Measurements from ENCODE around the gene BTF3.
A peak's percentile ranks its signal among the peaks of the same experiment; 100 is the strongest.
"Not testable (repeated sequence)": the region's sequence is repeated elsewhere in the genome, so short reads cannot be mapped to it uniquely, and the experiment has no call there.

The BTF3 gene

DNA sequence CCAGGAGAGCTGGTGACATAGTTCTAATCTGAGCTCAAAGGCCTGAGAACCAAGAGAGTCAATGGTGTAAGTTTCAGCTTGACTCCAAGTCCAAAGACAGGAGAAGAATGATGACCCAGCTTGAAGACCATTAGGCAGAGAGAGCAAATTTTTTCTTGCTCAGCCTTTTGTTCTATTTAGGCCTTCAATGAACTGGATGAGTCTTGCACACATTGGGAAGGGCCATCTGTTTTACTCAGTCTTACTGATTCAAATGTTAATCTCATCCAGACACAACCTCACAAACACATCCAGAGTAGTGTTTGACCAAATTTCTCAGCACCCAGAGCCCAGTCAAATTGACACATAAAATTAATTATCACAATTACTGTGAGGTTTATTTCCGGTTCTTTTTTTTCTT is 7.1 kb upstream of the BTF3 start:
- DNase-seq (no peak), ATAC-seq (replicated peaks) (no peak)
- Mint-ChIP-seq H3K9me3 (no peaks in the 10 kb centered on the region), H3K4me1 (ENCODE audit: low read depth in 2 of 2) (no peaks in the 10 kb centered on the region), H3K27ac (no peak overlapping the region), H3K36me3 (ENCODE audit: insufficient read depth) (no peaks in the 10 kb centered on the region), H3K27me3 (peaks cover 37 to 38% of the 10 kb centered on the region in 2 donors), H3K4me3 (no peak overlapping the region)

DNA sequence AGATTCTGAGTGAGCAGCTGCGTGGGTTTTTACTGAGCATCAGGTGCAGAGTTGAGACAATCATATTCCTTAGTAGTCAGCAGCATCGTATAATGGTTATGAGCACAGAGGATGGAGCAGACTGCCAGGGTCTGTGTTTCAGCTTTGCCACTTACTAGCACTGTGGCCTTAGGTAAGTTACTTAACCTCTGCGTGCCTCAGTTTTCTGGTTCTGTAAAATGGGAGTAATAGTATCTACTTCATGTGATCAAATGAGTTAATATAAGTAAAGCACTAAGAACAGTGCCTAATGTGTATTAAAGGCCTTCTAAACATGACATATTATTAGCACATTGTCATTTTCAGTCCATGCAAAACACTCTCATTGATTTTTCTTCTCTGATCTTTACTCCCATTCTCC is 4.8 kb upstream of the BTF3 start:
- ATAC-seq (replicated peaks) (no peak), DNase-seq (no peak)
- peaks cover 18 to 26% of the 10 kb centered on the region in 2 donors for H3K27me3 Mint-ChIP-seq
- H3K27ac Mint-ChIP-seq = no peak overlapping the region
- H3K36me3 Mint-ChIP-seq (ENCODE audit: insufficient read depth) = peaks cover 7% of the 10 kb centered on the region
- peaks cover 5 to 8% of the 10 kb centered on the region in 2 donors for H3K4me1 Mint-ChIP-seq (ENCODE audit: low read depth in 2 of 2)
- no peaks in the 10 kb centered on the region for H3K9me3 Mint-ChIP-seq
- no peak overlapping the region for H3K4me3 Mint-ChIP-seq

- Mint-ChIP-seq H3K27me3 (peaks cover 18 to 26% of the 10 kb centered on the region in 2 donors), H3K36me3 (ENCODE audit: insufficient read depth) (peaks cover 7% of the 10 kb centered on the region), H3K4me3 (no peak overlapping the region), H3K4me1 (ENCODE audit: low read depth in 2 of 2) (peaks cover 12 to 13% of the 10 kb centered on the region in 2 donors), H3K27ac (no peak overlapping the region), H3K9me3 (no peaks in the 10 kb centered on the region)
- ATAC-seq (replicated peaks) (no peak), DNase-seq (no peak)
Measured at GRCh38 chr5:73494721-73495120, 3.5 kb upstream of the BTF3 start.

GRCh38 chr5:73495772-73496335 is 2.4 kb upstream of the BTF3 start:
- peaks cover 17 to 22% of the 10 kb centered on the region in 2 donors for H3K4me1 Mint-ChIP-seq (ENCODE audit: low read depth in 2 of 2)
- no peak for ATAC-seq (replicated peaks)

GRCh38 chr5:73496984-73497457 is 1.2 kb upstream of the BTF3 start:
- Mint-ChIP-seq H3K27me3 (peaks cover 18 to 25% of the 10 kb centered on the region in 2 donors), H3K4me3 (peak overlapping the region in 1 of 2 donors; percentile 97), H3K36me3 (ENCODE audit: insufficient read depth) (peaks cover 23% of the 10 kb centered on the region), H3K9me3 (no peaks in the 10 kb centered on the region), H3K4me1 (ENCODE audit: low read depth in 2 of 2) (peaks cover 24 to 29% of the 10 kb centered on the region in 2 donors), H3K27ac (peak overlapping the region in 1 of 2 donors; percentile 100)
- no peak for DNase-seq
- ATAC-seq (replicated peaks) = no peak

More at GRCh38 chr5:73495772-73496335, 2.4 kb upstream of the BTF3 start:
- no peaks in the 10 kb centered on the region for H3K9me3 Mint-ChIP-seq
- H3K4me3 Mint-ChIP-seq = no peak overlapping the region
- H3K27ac Mint-ChIP-seq = no peak overlapping the region
- DNase-seq = no peak
- peaks cover 18 to 26% of the 10 kb centered on the region in 2 donors for H3K27me3 Mint-ChIP-seq
- peaks cover 13% of the 10 kb centered on the region for H3K36me3 Mint-ChIP-seq (ENCODE audit: insufficient read depth)

GRCh38 chr5:73497497-73498056 is 665 bp upstream of the BTF3 start:
- H3K4me3 Mint-ChIP-seq = peak overlapping the region; percentile 96 to 97
- H3K4me1 Mint-ChIP-seq (ENCODE audit: low read depth in 2 of 2) = peaks cover 26 to 34% of the 10 kb centered on the region in 2 donors
- H3K27me3 Mint-ChIP-seq = peaks cover 15 to 20% of the 10 kb centered on the region in 2 donors
- H3K9me3 Mint-ChIP-seq = no peaks in the 10 kb centered on the region
- peak overlapping the region; percentile 100 for H3K27ac Mint-ChIP-seq
- H3K36me3 Mint-ChIP-seq (ENCODE audit: insufficient read depth) = peaks cover 29% of the 10 kb centered on the region
- ATAC-seq (replicated peaks) (no peak), DNase-seq (no peak)

DNA sequence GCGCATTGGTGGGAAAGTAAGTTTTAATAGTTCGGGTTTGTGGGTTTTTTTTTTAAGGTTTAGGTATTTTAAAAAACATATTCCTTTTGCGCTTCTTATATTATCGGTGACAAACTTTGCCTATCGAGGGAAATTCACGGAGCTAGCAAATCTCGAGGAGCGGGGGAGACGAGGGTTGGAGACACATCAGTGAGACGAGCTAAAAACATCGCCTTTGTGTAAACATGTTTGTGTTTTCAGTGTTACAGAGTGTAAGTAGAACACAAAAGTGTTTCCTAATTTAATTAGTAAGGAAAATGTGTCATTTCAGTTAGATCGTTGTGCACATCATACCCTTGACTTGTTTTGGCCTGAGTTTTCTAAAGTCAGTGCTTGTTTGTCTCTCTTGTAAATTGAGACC is 945 bp downstream of the BTF3 start:
- H3K36me3 Mint-ChIP-seq (ENCODE audit: insufficient read depth) = peaks cover 45% of the 10 kb centered on the region

DNA sequence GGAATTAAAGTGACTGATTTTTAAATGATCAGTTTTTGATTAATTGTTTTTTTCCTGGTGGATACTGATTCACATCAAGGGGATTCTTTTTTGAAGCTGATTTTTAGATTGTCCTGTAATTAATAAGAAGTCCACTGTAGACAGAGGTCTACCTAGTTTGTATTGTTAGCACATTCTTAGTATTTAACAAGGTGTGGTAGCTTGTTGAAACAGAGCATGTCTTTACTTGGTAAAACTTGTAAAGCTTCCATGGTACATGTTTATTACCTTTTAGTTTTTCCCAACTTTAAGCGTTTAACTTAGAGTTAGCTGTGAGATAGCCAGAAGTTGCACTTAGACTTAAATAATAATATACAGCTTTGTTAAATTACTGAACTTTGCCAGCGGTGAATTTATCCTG is 1.5 kb downstream of the BTF3 start:
- H3K27ac Mint-ChIP-seq = peak overlapping the region; percentile 100
- no peaks in the 10 kb centered on the region for H3K9me3 Mint-ChIP-seq
- H3K4me3 Mint-ChIP-seq = peak overlapping the region; percentile 96 to 97
- peaks cover 51% of the 10 kb centered on the region for H3K36me3 Mint-ChIP-seq (ENCODE audit: insufficient read depth)
- H3K27me3 Mint-ChIP-seq = no peaks in the 10 kb centered on the region
- ATAC-seq (replicated peaks) (no peak), DNase-seq (no peak)
- H3K4me1 Mint-ChIP-seq (ENCODE audit: low read depth in 2 of 2) = peaks cover 26 to 34% of the 10 kb centered on the region in 2 donors

More for the DNA sequence above, 945 bp downstream of the BTF3 start:
- Mint-ChIP-seq H3K27me3 (peaks cover 3 to 4% of the 10 kb centered on the region in 2 donors), H3K4me1 (ENCODE audit: low read depth in 2 of 2) (peaks cover 26 to 34% of the 10 kb centered on the region in 2 donors), H3K4me3 (peak overlapping the region; percentile 96 to 97), H3K9me3 (no peaks in the 10 kb centered on the region), H3K27ac (peak overlapping the region; percentile 100)
- no peak for DNase-seq
- ATAC-seq (replicated peaks) = no peak

DNA sequence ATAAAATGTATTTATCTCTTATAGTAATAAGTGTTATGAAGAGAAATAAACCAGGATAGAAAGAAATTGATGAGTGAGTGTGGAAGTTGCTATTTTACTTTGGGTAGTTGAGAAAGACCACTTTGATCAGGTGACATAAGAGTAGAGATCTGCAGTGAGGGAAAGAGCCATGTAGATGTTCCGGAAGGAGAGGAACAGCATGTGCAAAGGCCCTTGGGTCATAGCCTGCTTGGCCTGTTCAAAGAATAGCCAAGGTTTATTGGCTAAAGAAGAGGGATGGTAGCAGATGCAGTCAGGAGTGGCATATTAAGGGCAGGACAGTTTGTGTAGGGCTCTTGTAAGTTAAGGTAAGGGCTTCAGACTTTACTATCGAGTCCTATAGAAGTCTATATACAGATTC is 3.2 kb downstream of the BTF3 start:
- Mint-ChIP-seq H3K4me3 (peak overlapping the region in 1 of 2 donors; percentile 38), H3K27ac (peak overlapping the region; percentile 4 to 47), H3K4me1 (ENCODE audit: low read depth in 2 of 2) (peaks cover 26 to 34% of the 10 kb centered on the region in 2 donors), H3K9me3 (no peaks in the 10 kb centered on the region), H3K27me3 (no peaks in the 10 kb centered on the region), H3K36me3 (ENCODE audit: insufficient read depth) (peaks cover 66% of the 10 kb centered on the region)
- DNase-seq = no peak
- no peak for ATAC-seq (replicated peaks)

- Mint-ChIP-seq H3K27ac (no peak overlapping the region), H3K4me3 (no peak overlapping the region), H3K36me3 (ENCODE audit: insufficient read depth) (peaks cover 52% of the 10 kb centered on the region), H3K9me3 (no peaks in the 10 kb centered on the region), H3K4me1 (ENCODE audit: low read depth in 2 of 2) (peaks cover 2 to 5% of the 10 kb centered on the region in 2 donors), H3K27me3 (no peaks in the 10 kb centered on the region)
- ATAC-seq (replicated peaks) (no peak), DNase-seq (no peak)
Measured at GRCh38 chr5:73506459-73506955, 8.3 kb downstream of the BTF3 start.

DNA sequence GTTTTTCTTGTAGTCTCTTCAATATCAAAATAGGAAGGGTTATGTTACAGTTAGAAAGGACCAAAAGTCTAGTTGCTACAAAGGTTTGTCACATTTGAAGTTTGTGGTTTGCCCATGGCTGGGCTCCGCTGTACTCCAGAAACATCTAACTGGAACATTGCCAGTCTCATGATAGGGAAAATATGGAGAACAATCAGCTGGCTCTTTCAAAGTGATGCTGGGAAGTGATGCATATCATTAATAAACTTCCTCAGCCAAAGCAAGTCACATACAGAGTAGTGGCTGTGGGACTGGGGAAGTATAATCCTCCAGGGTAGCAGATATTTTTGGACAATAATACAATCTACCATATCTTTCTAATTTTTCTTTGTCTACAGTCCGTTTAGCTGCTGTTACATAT is 8.8 kb downstream of the BTF3 start:
- H3K36me3 Mint-ChIP-seq (ENCODE audit: insufficient read depth) = peaks cover 47% of the 10 kb centered on the region
- H3K27me3 Mint-ChIP-seq = no peaks in the 10 kb centered on the region
- no peak overlapping the region for H3K4me3 Mint-ChIP-seq
- H3K4me1 Mint-ChIP-seq (ENCODE audit: low read depth in 2 of 2) = peaks cover 2 to 5% of the 10 kb centered on the region in 2 donors
- H3K9me3 Mint-ChIP-seq = no peaks in the 10 kb centered on the region
- DNase-seq = no peak
- no peak for ATAC-seq (replicated peaks)
- no peak overlapping the region for H3K27ac Mint-ChIP-seq

DNA sequence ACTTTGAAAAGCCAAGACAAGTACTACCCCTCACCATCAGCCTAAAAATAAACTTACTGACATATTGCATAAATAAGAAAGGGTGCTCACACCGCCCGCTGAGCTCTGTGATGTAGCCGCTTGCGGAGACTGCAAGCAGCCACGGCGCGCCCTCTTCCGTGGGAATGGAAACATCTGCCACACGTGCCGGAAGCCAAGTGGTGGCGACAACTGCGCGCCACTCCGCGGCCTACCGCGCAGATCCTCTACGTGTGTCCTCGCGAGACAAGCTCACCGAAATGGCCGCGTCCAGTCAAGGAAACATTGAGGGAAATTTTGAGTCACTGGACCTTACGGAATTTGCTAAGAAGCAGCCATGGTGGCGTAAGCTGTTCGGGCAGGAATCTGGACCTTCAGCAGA is 10.3 kb downstream of the BTF3 start:
- not testable (repeated sequence) for H3K4me1 Mint-ChIP-seq (ENCODE audit: low read depth in 2 of 2); DNase-seq; H3K27ac Mint-ChIP-seq; H3K4me3 Mint-ChIP-seq; H3K9me3 Mint-ChIP-seq; H3K27me3 Mint-ChIP-seq
- H3K36me3 Mint-ChIP-seq (ENCODE audit: insufficient read depth) = peaks cover 32% of the 10 kb centered on the region
- peak; percentile 89 for ATAC-seq (replicated peaks)

DNA sequence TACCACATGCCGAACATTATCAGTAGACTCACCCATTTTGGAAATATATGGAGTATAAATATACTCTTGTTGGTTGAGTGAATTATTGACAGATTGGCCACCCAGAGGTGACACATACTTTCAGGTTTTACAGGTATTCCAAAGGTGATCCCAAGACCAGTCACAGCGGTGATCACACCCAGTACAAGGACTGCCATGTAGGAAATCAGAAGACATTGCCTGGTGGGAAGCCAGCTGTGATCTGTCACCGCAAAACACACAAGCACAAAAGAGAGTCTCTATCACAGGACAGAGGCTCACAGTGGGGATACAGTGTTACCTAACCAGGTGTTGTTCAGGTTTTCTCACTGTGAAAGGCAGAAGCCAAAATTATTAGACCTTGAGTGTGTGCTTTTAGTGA is 15.8 kb downstream of the BTF3 start:
- ATAC-seq (replicated peaks) = no peak

DNA sequence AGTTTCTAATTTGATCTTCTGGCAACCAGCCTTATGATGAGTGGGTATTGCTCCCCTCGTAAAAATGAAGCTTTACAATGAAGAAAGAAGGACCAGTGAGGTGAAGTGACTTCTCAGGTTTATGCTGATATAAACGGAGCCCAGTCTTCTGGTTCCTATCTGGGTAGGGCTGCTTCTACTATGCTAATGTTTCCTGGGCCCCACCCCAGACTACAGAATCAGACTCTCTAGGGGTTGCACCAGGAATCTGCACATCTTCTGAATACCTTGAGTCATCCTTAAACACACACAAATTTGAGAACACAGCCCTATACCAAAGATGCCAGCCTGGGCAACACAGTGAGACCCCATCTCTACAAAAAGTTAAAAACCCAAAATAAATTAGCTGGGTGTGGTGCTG is 16.2 kb downstream of the BTF3 start:
- H3K4me3 Mint-ChIP-seq = no peak overlapping the region
- no peak overlapping the region for H3K27ac Mint-ChIP-seq
- DNase-seq (no peak), ATAC-seq (replicated peaks) (no peak)
- H3K9me3 Mint-ChIP-seq = no peaks in the 10 kb centered on the region
- H3K4me1 Mint-ChIP-seq (ENCODE audit: low read depth in 2 of 2) = peaks cover 0 to 2% of the 10 kb centered on the region in 2 donors
- no peaks in the 10 kb centered on the region for H3K27me3 Mint-ChIP-seq
- H3K36me3 Mint-ChIP-seq (ENCODE audit: insufficient read depth) = peaks cover 3% of the 10 kb centered on the region

More for the DNA sequence above, 15.8 kb downstream of the BTF3 start:
- Mint-ChIP-seq H3K9me3 (no peaks in the 10 kb centered on the region), H3K27ac (no peak overlapping the region), H3K4me3 (no peak overlapping the region), H3K36me3 (ENCODE audit: insufficient read depth) (no peaks in the 10 kb centered on the region), H3K4me1 (ENCODE audit: low read depth in 2 of 2) (no peaks in the 10 kb centered on the region), H3K27me3 (no peaks in the 10 kb centered on the region)
- no peak for DNase-seq

Data from effector memory CD8-positive, alpha-beta T cell (primary cell).